Neural progenitor cell (in vitro differentiated cells): ENCODE measurements around the gene SV2A.

Source experiments
- CTCF ChIP-seq: fragments of 200-600 bp; sonication (generic); IDR thresholded peaks from 2 replicates; pipeline ENCODE4 v1.5.1; 2017; ENCODE audit warnings: antibody characterized with exemption, mild to moderate bottlenecking
- EZH2 ChIP-seq: fragments of 200-600 bp; sonication (generic); IDR thresholded peaks from 2 replicates; pipeline ENCODE4 v1.6.1; 2017; ENCODE audit warnings: antibody characterized with exemption, mild to moderate bottlenecking, moderate library complexity
- EZH2phosphoT487 ChIP-seq: fragments of 200-600 bp; sonication (generic); IDR thresholded peaks from 2 replicates; pipeline ENCODE4 v1.6.1; 2017; ENCODE audit warnings: antibody characterized with exemption

DNA sequence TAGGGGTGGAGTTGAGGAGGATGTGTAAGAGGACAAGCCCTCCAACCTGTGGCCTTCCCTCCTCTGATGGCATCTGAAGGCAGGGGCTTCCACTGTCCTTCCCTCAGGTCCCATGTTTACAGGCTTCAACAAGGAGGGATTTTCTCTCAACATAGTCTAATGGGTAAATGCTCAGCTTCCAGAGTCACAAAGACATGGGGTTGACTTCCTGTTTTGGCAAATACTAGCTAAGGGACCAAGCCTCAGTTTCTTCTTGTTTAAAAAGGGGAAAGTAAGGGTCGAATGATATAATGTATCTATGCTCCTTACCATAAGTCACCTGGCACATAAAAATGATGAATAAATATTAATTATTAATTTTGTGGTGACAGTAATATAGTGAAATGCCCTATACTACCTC lies 3.1 kb downstream of the SV2A start:
- TF ChIP-seq CTCF (no peak), EZH2phosphoT487 (no peak), EZH2 (no peak)
